Measurements from ENCODE around the gene SERPINH1.

The SERPINH1 gene

GRCh38 chr11:75558939-75559843, 2.9 kb upstream of the SERPINH1 start:
- H3K4me1 ChIP-seq (ENCODE audit: control insufficient read depth in 1 of 2, insufficient read depth in 1 of 2, low read depth in 1 of 2, low read length in 1 of 2) = peaks cover 10 to 16% of the 10 kb centered on the region in 2 experiments
- H3K27me3 ChIP-seq = peaks cover 50% of the 10 kb centered on the region
- no peaks in the 10 kb centered on the region for H3K36me3 ChIP-seq
- TF ChIP-seq CTCF (IDR thresholded peaks at IDR 0.05) = no peak
- no peak overlapping the region for H3K4me3 ChIP-seq (ENCODE audit: low read depth in 1 of 2, low read length in 1 of 2)
- H3K9me3 ChIP-seq = no peaks in the 10 kb centered on the region
- no peak overlapping the region for H3K27ac ChIP-seq

- Histone ChIP-seq H3K27ac (no peak overlapping the region), H3K4me1 (ENCODE audit: control insufficient read depth in 1 of 2, insufficient read depth in 1 of 2, low read depth in 1 of 2, low read length in 1 of 2) (peaks cover 10 to 16% of the 10 kb centered on the region in 2 experiments), H3K9me3 (no peaks in the 10 kb centered on the region), H3K36me3 (no peaks in the 10 kb centered on the region), H3K27me3 (peaks cover 54% of the 10 kb centered on the region), H3K4me3 (ENCODE audit: low read depth in 1 of 2, low read length in 1 of 2) (no peak overlapping the region)
- TF ChIP-seq CTCF (IDR thresholded peaks at IDR 0.05) = no peak
These were observed 1.4 kb upstream of the SERPINH1 start for GRCh38 chr11:75560644-75561043.

- Histone ChIP-seq H3K4me1 (ENCODE audit: control insufficient read depth in 1 of 2, insufficient read depth in 1 of 2, low read depth in 1 of 2, low read length in 1 of 2) (peaks cover 10 to 16% of the 10 kb centered on the region in 2 experiments), H3K27me3 (peaks cover 54% of the 10 kb centered on the region), H3K36me3 (no peaks in the 10 kb centered on the region), H3K9me3 (no peaks in the 10 kb centered on the region), H3K27ac (no peak overlapping the region), H3K4me3 (ENCODE audit: low read depth in 1 of 2, low read length in 1 of 2) (peak overlapping the region in 1 of 2 experiments; percentile 58)
- TF ChIP-seq CTCF (IDR thresholded peaks at IDR 0.05) = no peak
These were observed 516 bp upstream of the SERPINH1 start for GRCh38 chr11:75561426-75562047.

GRCh38 chr11:75562836-75563484, 907 bp downstream of the SERPINH1 start:
- Histone ChIP-seq H3K27ac (no peak overlapping the region), H3K4me1 (ENCODE audit: control insufficient read depth in 1 of 2, insufficient read depth in 1 of 2, low read depth in 1 of 2, low read length in 1 of 2) (peaks cover 10 to 16% of the 10 kb centered on the region in 2 experiments), H3K9me3 (no peaks in the 10 kb centered on the region), H3K4me3 (ENCODE audit: low read depth in 1 of 2, low read length in 1 of 2) (peak overlapping the region; percentile 40 to 58), H3K27me3 (peaks cover 54% of the 10 kb centered on the region), H3K36me3 (no peaks in the 10 kb centered on the region)
- TF ChIP-seq CTCF (IDR thresholded peaks at IDR 0.05) = no peak

GRCh38 chr11:75563501-75563977, 1.5 kb downstream of the SERPINH1 start:
- no peaks in the 10 kb centered on the region for H3K36me3 ChIP-seq
- peaks cover 10 to 16% of the 10 kb centered on the region in 2 experiments for H3K4me1 ChIP-seq (ENCODE audit: control insufficient read depth in 1 of 2, insufficient read depth in 1 of 2, low read depth in 1 of 2, low read length in 1 of 2)
- H3K27ac ChIP-seq = no peak overlapping the region
- H3K27me3 ChIP-seq = peaks cover 54% of the 10 kb centered on the region
- no peaks in the 10 kb centered on the region for H3K9me3 ChIP-seq
- TF ChIP-seq CTCF (IDR thresholded peaks at IDR 0.05) = no peak
- H3K4me3 ChIP-seq (ENCODE audit: low read depth in 1 of 2, low read length in 1 of 2) = no peak overlapping the region
